GM06990 (cell line): ENCODE data around the gene SHLD3.

Source experiments
- DNase-seq: peaks from one replicate; pipeline ENCODE4 v3.0.0-alpha.2; 2011; ENCODE audit not compliant: insufficient read length; ENCODE audit errors: extremely low read depth
- H3K27me3 ChIP-seq: replicated peaks from 2 replicates; pipeline ENCODE4 v1.6.0; 2011; ENCODE audit warnings: low read length; ENCODE audit not compliant: control insufficient read depth, insufficient read depth
- H3K36me3 ChIP-seq: 2 replicates; pipeline ENCODE4 v1.5.1; 2011; ENCODE audit warnings: low read length; ENCODE audit not compliant: control insufficient read depth, insufficient read depth
- H3K4me3 ChIP-seq: replicated peaks from 2 replicates; pipeline ENCODE4 v1.5.1; 2011; ENCODE audit warnings: low read depth, mild to moderate bottlenecking, control low read depth, low read length
- TF ChIP-seq, protein P1 (sequence below): IDR thresholded peaks from 2 replicates; pipeline ENCODE4 v1.5.1; 2011; ENCODE audit warnings: low read length, control low read depth, mild to moderate bottlenecking, inconsistent platforms; ENCODE audit not compliant: insufficient read depth, poor library complexity, severe bottlenecking

SHLD3 gene

DNA sequence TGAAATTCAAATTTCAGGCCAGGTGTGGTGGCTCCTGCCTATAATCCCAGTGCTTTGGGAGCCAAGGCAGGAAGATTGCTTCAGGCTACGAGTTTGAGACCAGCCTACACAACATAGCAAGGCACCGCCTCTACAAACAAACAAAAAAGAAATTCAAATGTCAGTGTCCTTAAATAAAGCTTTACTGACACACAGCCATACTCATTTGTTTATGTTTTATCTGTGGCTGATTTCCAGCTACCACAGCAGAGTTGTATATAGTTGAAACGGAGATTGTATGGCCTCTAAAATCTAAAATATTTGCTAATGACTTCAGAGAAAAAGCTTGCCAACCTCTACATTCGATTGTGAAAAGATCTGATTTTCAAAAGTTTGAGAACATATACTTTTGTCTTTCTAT, 15.4 kb downstream of the SHLD3 start:
- no peak overlapping the region for H3K4me3 ChIP-seq
- H3K27me3 ChIP-seq, result no peaks in the 10 kb centered on the region
- peaks cover 2% of the 10 kb centered on the region for H3K36me3 ChIP-seq
- TF ChIP-seq, protein P1, sequence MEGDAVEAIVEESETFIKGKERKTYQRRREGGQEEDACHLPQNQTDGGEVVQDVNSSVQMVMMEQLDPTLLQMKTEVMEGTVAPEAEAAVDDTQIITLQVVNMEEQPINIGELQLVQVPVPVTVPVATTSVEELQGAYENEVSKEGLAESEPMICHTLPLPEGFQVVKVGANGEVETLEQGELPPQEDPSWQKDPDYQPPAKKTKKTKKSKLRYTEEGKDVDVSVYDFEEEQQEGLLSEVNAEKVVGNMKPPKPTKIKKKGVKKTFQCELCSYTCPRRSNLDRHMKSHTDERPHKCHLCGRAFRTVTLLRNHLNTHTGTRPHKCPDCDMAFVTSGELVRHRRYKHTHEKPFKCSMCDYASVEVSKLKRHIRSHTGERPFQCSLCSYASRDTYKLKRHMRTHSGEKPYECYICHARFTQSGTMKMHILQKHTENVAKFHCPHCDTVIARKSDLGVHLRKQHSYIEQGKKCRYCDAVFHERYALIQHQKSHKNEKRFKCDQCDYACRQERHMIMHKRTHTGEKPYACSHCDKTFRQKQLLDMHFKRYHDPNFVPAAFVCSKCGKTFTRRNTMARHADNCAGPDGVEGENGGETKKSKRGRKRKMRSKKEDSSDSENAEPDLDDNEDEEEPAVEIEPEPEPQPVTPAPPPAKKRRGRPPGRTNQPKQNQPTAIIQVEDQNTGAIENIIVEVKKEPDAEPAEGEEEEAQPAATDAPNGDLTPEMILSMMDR, result no peak
- no peak for DNase-seq

DNA sequence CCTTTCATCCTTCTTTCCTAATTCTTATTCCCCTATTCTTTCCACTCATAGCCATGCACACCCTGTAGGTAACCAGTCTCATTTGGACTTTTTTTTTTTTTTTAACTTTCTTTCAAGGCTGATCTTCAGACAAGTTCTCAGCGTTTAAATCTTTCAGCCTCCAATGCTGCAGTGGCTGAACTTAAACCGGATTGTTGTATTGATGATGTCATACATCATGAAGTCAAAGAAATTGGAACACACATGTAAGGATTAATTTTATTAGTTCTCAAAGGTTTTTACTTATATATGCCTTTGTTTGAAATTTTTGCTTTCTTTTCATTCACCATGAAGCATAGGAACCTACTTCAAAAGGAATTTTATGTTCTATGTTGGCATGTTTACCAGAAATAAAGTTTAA, 22.1 kb downstream of the SHLD3 start:
- TF ChIP-seq, protein P1, result no peak
- H3K4me3 ChIP-seq, result no peak overlapping the region
- H3K36me3 ChIP-seq, result peaks cover 3% of the 10 kb centered on the region
- no peak for DNase-seq
- no peaks in the 10 kb centered on the region for H3K27me3 ChIP-seq

DNA sequence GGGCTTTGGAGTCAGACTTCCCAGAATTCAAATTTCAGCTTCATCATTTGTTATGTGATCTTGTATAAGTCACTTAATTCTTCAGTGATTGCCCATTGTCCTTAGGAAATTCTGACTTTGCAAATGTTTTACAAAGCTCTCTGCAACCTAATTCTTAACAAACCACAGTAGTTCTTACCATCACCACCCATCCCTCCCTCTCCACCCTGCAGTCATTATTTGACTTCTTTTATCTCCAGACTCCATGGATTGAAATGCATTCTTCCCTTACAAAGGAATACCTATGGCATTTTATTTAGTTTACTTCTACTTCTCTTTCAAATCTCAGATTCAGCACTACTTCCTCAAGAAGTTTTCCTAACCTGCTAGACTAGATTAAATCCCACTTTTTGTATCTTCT, 23.1 kb downstream of the SHLD3 start:
- no peak overlapping the region for H3K4me3 ChIP-seq
- DNase-seq, result no peak
- TF ChIP-seq, protein P1, result no peak
- no peaks in the 10 kb centered on the region for H3K27me3 ChIP-seq
- H3K36me3 ChIP-seq, result peaks cover 3% of the 10 kb centered on the region

DNA sequence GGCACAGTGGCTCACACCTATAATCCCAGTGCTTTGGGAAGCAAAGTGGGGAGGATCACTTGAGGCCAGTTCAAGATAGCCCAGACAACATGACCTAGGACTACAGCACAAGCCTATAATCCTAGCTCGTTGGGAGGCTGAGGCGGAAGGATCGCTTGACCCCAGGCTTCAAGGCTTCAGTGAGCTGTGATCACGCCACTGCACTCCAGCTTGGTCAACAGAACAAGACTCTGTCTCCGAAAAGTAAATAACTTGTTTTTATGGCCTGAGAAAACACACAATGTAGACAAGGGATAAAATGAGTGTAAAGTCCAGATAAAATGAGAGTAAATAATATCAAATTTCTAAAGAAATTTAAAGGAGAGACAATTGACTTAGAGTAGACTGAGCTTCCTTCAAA, 26.3 kb downstream of the SHLD3 start:
- peaks cover 3% of the 10 kb centered on the region for H3K36me3 ChIP-seq
- no peaks in the 10 kb centered on the region for H3K27me3 ChIP-seq
- DNase-seq, result no peak
- H3K4me3 ChIP-seq, result no peak overlapping the region
- TF ChIP-seq, protein P1, result no peak

DNA sequence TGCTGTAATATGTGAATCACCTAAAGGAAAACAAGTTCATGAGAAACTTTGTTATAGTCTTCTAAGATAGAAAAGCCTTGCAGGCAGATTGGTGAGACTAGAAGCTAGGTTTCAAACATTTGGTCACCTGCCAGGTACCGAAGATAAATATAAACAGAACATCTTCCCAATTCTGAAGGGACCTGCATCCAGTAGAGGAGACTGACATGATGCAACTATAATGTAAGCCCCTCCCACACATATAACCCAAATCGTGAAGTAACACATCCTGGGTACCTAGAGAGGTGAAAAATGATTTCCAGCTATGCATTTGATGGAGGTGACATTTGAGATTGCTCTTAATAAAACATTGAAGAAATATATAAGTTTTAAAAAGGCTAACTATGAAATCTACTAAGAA, 29.9 kb downstream of the SHLD3 start:
- DNase-seq, result no peak
- H3K36me3 ChIP-seq, result peaks cover 2% of the 10 kb centered on the region
- no peak overlapping the region for H3K4me3 ChIP-seq
- TF ChIP-seq, protein P1, result no peak
- no peaks in the 10 kb centered on the region for H3K27me3 ChIP-seq

DNA sequence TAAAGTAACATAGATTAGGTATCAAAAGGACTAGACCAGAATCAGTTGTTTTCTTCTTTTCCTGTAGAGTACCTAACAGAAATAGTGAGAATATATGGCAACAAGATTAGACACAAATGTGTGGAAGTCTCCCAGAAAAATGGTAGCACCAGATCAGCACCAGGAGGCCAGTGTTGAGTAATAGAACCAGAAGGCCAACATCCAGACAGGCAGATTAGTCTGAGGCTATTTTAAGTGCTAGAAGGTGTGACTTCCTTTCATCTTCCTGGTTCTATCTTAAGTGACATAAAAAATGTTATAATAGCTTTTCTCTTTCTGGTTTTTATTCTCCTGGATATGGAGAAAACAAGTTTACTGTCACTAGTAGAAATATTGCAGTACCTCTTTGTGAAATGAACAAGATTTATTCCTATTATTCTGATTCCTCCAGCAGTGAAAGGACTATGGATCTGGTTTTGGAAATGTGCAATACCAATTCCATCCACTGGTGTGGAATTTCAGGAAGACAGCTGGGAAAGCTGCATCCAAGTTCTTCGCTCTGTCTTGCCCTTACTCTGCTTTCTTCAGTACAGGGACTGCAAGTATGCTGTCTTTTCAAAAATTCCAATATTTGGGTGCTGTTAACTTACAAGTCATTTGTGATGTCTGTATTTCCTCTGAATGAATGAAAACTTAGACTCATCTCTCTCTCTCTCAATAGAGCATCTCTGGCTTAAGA, 39.1 kb downstream of the SHLD3 start:
- TF ChIP-seq, protein P1, result no peak
- no peak for DNase-seq
- Histone ChIP-seq H3K4me3 (no peak overlapping the region), H3K36me3 (no peaks in the 10 kb centered on the region; the same call in 1 of the 2 replicates), H3K27me3 (no peaks in the 10 kb centered on the region)
